NCI-H1436 treated with DMSO at 0.1 percent for 48 hours (cell line): Measurements from ENCODE around the gene HMGN5.

Source experiments
- DNase-seq: peaks from one replicate; lab custom pipeline; 2025; lab: John Stamatoyannopoulos, UW

Gene HMGN5

DNA sequence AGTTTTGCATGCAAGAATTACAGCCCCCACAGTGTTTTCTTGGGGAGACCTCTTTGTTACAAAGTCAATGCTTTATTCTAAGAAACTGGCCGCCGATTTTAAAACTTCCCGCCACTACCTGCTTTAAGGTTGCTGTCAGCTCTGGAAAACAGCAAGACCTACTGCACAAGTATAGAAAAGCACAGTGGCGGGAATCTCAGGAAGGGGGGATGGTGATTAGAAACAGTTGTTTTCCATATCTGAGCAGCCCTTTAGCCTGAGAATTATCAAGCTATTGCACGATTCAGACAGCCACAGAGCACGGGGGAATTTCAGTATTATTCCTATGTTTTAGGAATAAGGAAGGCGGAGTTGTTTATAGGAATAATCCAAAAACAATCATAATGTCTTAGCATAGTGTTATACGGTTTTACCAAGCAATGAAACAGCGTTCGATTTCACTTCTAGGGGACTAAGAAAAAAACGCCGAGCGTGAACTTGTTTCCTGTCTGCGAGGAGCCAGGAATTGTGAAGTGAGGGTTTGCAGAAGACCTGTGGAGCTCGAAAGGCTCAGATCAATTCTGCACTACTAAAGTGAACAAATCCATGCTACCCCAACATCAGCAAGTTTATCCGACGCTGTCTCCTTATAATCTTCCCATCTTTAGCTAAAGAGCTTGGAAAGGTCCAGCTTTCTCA lies 81.3 kb downstream of the HMGN5 start:
- DNase-seq = no peak

DNA sequence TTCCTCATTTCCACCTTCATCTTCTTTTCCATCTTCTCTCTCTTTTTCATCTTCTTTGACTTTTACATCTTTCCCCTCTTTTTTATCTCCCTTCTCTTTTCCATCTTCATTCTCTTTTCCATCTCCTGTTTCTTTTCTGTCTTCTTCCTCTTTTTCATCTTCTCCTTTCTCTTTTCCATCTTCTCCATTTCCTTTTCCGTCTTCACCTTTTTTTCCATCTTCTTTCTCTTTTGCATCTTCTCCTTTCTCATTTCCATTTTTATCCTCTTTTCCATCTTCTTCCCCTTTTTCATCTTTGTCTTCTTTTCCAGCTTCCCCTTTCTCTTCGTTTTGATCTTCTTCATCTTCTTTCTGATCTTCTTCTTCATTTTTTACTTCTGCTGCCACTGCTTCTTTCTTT lies 87.0 kb downstream of the HMGN5 start:
- DNase-seq = no peak

DNA sequence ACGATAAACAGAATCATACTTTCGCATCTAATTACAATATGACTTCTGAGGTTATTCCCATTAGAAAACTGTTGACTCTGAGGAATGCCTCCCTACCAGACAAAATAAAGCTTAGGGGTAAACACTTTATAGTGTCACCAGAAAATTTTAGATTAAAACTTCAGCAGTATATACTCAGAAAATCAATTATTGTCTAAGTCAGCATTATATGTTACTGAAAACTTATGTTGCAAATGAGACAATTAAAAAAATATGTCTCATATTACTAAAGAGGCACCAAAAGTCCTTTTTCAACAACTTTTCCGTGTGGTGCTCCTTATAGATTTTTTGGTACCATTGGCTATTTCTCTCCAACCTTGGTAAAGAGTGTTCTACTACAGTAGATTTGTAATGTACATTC lies 91.4 kb downstream of the HMGN5 start:
- DNase-seq = no peak

DNA sequence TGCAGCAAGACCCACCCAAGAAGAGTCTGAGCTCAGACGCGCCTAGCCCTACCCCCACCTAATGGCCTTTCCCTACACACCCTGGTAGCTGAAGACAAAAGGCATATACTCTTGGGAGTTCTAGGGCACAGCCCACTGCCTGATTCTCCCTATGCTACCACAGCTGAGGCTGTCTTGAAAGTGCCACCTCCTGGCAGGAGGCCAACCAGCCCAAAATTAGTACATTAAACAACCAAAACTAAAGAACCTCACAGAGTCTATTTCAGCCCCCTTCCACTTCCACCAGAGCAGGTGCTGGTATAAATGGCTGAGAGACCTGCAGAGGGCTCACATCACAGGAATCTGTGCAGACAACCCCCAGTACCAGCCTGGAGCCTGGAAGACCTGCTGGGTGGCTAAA lies 119.1 kb downstream of the HMGN5 start:
- DNase-seq = no peak
